GM08714 (cell line): ENCODE data around the gene ATRIP.

Experiments used
- H3K4me3 ChIP-seq: fragments of 200-500 bp; sonication (Bioruptor generic); 2 replicates; pipeline ENCODE4 v1.5.1; 2014; ENCODE audit warnings: mild to moderate bottlenecking, low read length, inconsistent platforms
- ZNF274 ChIP-seq: IDR thresholded peaks from 2 replicates; pipeline ENCODE4 v1.6.1; 2012; ENCODE audit warnings: mild to moderate bottlenecking, low read depth, low read length

Gene ATRIP

GRCh38 chr3:48405971-48406370 lies 40.6 kb upstream of the ATRIP start:
- no peak overlapping the region for H3K4me3 ChIP-seq
- no peak for TF ChIP-seq ZNF274

GRCh38 chr3:48406443-48407431 lies 39.8 kb upstream of the ATRIP start:
- H3K4me3 ChIP-seq, result no peak overlapping the region
- TF ChIP-seq ZNF274, result no peak

GRCh38 chr3:48407542-48408099 lies 38.9 kb upstream of the ATRIP start:
- H3K4me3 ChIP-seq, result no peak overlapping the region
- no peak for TF ChIP-seq ZNF274

GRCh38 chr3:48408823-48409281 lies 37.7 kb upstream of the ATRIP start:
- TF ChIP-seq ZNF274, result no peak

GRCh38 chr3:48409291-48410201 lies 37.0 kb upstream of the ATRIP start:
- no peak for TF ChIP-seq ZNF274
- no peak overlapping the region for H3K4me3 ChIP-seq

More at GRCh38 chr3:48408823-48409281, 37.7 kb upstream of the ATRIP start:
- H3K4me3 ChIP-seq, result no peak overlapping the region

- no peak for TF ChIP-seq ZNF274
- H3K4me3 ChIP-seq, result no peak overlapping the region
These were observed 36.1 kb upstream of the ATRIP start for GRCh38 chr3:48410205-48411040.

GRCh38 chr3:48411041-48411588 lies 35.4 kb upstream of the ATRIP start:
- H3K4me3 ChIP-seq, result no peak overlapping the region
- TF ChIP-seq ZNF274, result no peak

- TF ChIP-seq ZNF274, result no peak
- no peak overlapping the region for H3K4me3 ChIP-seq
These were observed 34.7 kb upstream of the ATRIP start for GRCh38 chr3:48411606-48412374.

- H3K4me3 ChIP-seq, result no peak overlapping the region
- TF ChIP-seq ZNF274, result no peak
These were observed 34.0 kb upstream of the ATRIP start for GRCh38 chr3:48412375-48413001.

GRCh38 chr3:48413086-48413485 lies 33.5 kb upstream of the ATRIP start:
- no peak for TF ChIP-seq ZNF274
- H3K4me3 ChIP-seq, result no peak overlapping the region

- no peak for TF ChIP-seq ZNF274
- H3K4me3 ChIP-seq, result no peak overlapping the region
These were observed 32.9 kb upstream of the ATRIP start for GRCh38 chr3:48413611-48414010.

GRCh38 chr3:48414376-48415250 lies 31.9 kb upstream of the ATRIP start:
- TF ChIP-seq ZNF274, result no peak
- H3K4me3 ChIP-seq, result no peak overlapping the region
